ENCODE results near the gene SLC66A3.
"Not testable (repeated sequence)": the region's sequence is repeated elsewhere in the genome, so short reads cannot be mapped to it uniquely, and the experiment has no call there.

The SLC66A3 gene

GRCh38 chr2:11163439-11164317, 8.4 kb downstream of the SLC66A3 start:
- DNase-seq (ENCODE audit: low read depth, low spot score): no peak

- not testable (repeated sequence) for DNase-seq (ENCODE audit: low read depth, low spot score)
These were observed 9.8 kb downstream of the SLC66A3 start for GRCh38 chr2:11165046-11165445.

DNA sequence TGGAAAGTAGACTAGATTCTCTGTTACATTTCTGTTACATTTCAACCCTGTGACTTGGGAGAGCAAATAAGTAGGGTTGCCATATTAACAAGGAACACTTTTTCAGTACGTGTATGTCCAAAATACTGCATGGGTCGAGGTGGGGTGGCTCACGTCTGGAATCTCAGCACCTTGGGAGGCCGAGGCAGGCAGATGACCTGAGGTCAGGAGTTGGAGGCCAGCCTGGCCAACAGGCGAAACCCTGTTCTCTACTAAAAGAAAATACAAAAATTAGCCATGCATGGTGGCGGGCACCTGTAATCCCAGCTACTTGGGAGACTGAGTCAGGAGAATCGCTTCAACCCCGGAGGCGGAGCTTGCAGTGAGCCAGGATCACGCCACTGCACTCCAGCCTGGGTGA, 11.2 kb downstream of the SLC66A3 start:
- DNase-seq (ENCODE audit: low read depth, low spot score): no peak

DNA sequence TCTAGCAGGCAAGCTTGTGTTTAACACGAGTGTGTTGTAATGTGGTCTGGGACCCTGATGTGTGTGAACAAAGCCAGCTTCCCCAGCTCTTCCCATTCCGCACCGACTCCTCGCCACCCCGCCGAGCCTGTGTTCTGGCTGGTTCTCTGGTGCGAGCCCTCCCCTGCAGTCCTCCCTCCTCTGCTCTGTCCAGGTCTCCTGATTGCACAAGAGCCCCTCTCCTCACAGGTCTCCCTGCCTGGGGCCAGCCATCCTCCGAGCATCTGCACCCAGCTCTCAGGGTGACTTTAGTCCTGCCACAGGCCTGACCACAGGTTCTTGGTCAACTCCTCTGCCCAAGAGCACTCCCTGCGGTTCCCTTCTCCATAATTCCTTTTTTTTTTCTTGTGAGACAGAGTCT, 13.2 kb downstream of the SLC66A3 start:
- no peak for DNase-seq (ENCODE audit: low read depth, low spot score)

DNA sequence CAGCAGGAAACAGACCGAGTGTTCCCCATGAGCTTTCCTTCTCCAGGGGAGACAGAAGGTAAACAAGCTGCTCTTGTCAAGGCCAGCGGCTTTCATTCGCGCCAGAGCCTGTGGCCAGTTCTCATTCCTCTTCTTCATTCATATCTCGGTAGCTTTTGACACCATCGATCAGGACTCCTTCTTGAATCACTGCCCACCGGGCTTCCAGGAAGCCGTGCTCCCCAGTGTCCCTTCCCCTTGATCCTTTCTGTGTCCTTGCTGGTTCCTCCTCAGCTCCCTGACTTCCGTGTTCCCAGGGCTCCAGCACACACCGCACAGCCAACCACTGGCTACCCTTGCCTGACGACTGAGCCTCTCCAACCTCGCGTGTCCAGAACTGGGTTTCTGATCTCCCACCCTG, 14.1 kb downstream of the SLC66A3 start:
- DNase-seq (ENCODE audit: low read depth, low spot score): no peak

- DNase-seq (ENCODE audit: low read depth, low spot score): no peak
These were observed 19.0 kb downstream of the SLC66A3 start for GRCh38 chr2:11174222-11174621.

DNA sequence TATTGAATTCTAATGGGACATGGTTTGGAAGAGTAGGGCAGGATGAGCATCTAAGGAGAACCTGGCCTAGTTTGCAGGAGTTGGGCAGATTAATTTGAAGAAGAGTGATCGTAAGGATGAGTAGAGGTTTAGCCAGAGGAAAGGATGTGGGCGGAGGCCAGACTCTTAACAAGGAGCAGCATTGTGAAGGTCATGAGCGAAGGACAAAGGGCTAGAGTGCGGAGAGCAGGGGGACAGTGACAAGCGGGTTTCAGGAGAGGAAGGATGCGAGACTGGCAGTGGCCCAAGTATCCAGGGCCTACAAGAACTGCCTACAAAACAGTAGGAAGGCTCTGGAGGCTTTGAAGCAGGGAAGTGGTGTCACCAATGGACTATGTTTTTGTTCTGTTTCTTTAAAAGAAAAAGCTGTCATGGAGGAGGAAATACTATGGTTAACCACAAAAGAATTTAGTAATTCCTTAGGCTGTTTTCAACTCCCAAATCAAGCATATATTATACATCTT, 20.1 kb downstream of the SLC66A3 start:
- DNase-seq (ENCODE audit: low read depth, low spot score): no peak

GRCh38 chr2:11177871-11178690, 22.8 kb downstream of the SLC66A3 start:
- no peak for DNase-seq (ENCODE audit: low read depth, low spot score)

- no peak for DNase-seq (ENCODE audit: low read depth, low spot score)
These were observed 23.9 kb downstream of the SLC66A3 start for GRCh38 chr2:11179196-11179595.

- DNase-seq (ENCODE audit: low read depth, low spot score): no peak
These were observed 24.6 kb downstream of the SLC66A3 start for GRCh38 chr2:11179899-11180298.

- no peak for DNase-seq (ENCODE audit: low read depth, low spot score)
These were observed 25.4 kb downstream of the SLC66A3 start for GRCh38 chr2:11180653-11181052.

- no peak for DNase-seq (ENCODE audit: low read depth, low spot score)
These were observed 27.7 kb downstream of the SLC66A3 start for GRCh38 chr2:11182951-11183350.

GRCh38 chr2:11186145-11186544, 30.9 kb downstream of the SLC66A3 start:
- no peak for DNase-seq (ENCODE audit: low read depth, low spot score)

DNA sequence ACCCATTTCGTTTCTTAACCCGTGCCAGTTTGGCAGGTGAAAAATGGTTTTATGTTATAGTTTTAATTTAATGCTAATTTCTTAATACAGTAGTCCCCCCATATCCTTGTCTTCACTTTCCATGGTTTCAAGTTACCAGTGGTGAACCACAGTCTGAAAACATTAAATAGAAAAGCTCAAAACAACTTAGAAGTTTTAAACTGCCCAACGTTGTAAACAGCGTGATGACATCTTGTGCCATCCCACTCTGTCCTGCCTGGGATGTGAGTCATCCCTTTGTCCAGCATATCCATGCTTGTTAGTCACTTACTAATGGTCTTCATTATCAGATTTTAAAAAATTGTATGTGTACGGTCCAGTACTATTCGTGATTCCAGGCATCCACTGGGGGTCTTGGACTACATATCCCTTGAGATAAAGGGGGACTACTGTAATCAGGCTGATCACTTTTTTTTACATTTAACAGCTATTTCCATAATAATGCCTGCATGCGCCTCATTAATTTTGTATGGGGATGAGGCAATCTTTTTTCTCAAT, 31.9 kb downstream of the SLC66A3 start:
- no peak for DNase-seq (ENCODE audit: low read depth, low spot score)

DNA sequence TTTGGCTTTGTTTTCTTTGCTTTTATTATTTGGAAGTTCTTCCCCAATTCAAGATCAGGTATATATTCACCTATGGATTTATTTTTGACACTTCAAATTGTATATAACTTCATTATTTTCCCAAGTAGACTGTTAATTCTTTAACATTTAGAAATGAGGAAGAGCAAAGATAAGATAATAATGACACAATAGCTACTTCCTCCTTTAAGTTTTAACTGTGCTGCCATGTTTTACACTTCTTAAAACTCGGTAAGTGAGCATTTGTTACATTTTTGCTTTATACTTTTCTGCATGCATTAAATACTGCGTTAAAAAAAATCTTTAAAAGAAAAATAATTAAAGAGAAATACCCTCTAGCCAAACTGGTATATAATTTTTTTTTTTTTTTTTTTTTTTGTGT, 32.5 kb downstream of the SLC66A3 start:
- DNase-seq (ENCODE audit: low read depth, low spot score): no peak

- no peak for DNase-seq (ENCODE audit: low read depth, low spot score)
These were observed 41.0 kb downstream of the SLC66A3 start for GRCh38 chr2:11196246-11196645.

- DNase-seq (ENCODE audit: low read depth, low spot score): no peak
These were observed 45.4 kb downstream of the SLC66A3 start for GRCh38 chr2:11200651-11201050.

DNA sequence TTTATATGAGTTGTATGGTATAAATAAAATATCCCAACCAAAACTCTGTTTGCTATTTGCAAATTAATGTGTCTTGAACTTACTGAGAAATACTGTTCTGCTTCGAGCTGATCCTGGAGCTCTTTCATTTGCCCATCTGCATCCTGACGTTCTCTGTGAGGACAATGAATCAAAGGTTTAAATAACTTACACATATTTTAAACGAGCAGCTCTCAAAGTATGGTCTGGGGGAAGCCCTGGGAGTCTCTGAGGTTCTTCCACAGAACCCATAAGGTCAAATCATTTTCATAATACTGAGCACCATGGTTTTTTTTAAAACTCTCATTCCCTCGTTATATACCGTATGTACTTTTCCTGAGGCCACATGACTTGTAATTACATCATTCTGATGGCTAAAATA, 46.7 kb downstream of the SLC66A3 start:
- DNase-seq (ENCODE audit: low read depth, low spot score): no peak

DNA sequence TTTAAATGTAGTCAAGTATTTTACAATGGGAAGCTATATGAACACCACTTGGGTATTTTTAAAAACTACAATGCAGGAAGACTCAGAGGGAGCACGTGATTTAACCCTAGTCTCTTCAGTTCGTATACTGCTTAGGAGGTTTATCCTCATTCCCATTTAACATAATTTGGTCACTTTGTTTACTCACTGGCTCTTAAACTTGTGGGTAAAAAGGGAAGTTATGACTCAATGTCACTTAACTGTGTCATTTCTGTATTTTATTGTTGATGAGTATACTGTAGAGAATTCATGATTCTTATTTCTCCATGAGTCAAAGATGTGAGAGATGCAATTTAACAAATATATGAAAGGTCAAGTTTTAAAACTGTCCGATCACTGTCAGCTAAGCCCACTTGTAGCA, 48.2 kb downstream of the SLC66A3 start:
- DNase-seq (ENCODE audit: low read depth, low spot score): no peak

DNA sequence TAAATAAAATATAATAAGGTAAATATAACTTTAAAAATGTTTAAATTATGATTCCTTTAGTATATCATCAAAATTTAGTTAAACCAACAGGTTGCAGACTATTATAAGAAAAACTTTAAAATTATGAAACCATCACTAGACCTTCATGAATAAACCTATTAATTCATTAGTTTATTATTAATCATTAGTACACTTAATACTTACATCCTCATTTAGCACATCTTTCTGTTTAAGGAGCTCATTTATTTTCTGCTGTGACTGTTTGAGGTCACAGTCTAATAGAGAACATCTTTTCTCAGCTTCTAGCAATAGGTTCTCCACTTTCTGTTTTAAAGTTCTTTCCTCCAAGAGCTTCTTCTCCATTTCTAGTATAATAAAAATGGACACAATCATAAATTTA, 52.8 kb downstream of the SLC66A3 start:
- no peak for DNase-seq (ENCODE audit: low read depth, low spot score)

GRCh38 chr2:11212645-11213044, 57.4 kb downstream of the SLC66A3 start:
- no peak for DNase-seq (ENCODE audit: low read depth, low spot score)

DNA sequence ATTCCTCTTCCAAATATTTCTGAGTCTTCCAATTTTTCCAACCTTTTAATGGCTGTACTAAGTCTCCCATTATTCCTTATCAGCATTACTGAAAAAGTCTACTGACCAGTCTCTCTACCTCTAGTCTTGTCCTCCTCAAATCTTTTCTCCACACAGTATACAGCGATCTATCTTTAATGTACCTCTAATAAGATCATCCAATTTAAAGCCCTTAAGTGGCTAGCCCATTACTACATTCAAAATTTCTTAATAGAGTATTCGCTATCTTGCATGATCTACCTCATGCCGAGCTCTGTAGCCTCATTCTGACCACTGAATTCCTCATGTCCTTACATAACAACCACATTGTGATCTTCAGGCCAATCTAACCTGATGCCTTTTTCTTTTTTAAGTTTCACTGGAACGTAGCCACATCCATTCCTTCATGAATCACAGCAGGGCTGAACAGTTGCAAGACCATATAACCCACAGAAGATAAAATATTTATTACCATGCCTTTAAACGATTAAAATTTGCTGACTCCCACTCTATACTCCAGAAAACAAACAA, 57.9 kb downstream of the SLC66A3 start:
- no peak for DNase-seq (ENCODE audit: low read depth, low spot score)
